Measurements from ENCODE around the gene STC2.

Gene STC2

DNA sequence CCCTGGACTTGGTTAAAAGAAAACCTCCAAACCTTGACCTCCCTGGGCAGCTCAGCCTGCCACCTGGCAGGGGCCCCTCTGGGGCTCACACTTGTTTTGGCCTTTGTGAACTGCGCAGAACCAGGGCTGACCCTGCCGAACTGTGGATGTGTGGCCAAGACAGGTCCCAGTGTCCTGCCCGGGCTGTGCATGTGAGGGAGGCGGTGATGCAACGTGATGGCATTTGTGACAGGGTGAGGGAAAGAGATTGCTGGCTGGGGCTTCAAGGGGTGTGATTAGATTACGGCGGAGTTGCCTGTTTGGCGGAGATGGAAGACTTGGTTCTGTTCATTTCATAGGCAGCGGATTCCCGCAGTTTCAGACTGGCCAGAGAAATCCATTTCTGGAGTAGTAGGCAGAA, 62.8 kb downstream of the STC2 start:
- no peak for DNase-seq (ENCODE audit: low read depth)

All from stimulated activated CD8-positive, alpha-beta memory T cell treated with anti-CD3 and anti-CD28 coated beads, Interleukin-4, amount 100 ng/mL, for 24 hours (primary cell).